ENCODE data around the gene APBB1IP. TPM values are rescaled to one million over a fixed set of nuclear protein-coding genes. Genes with fewer than 3 reads are reported as not detected.
"Not testable (repeated sequence)": the region's sequence is repeated elsewhere in the genome, so short reads cannot be mapped to it uniquely, and the experiment has no call there.

APBB1IP gene
- total RNA-seq, 2 experiments from 2014 or later = 81.1 to 88.7 TPM

GRCh38 chr10:26573674-26574073 lies 135.5 kb downstream of the APBB1IP start:
- Mint-ChIP-seq H3K27ac (no peak overlapping the region), H3K4me3 (no peak overlapping the region), H3K4me1 (peaks cover 4% of the 10 kb centered on the region), H3K27me3 (no peaks in the 10 kb centered on the region), H3K36me3 (peaks cover 47% of the 10 kb centered on the region), H3K9me3 (peaks cover 10% of the 10 kb centered on the region)
- POLR2A ChIA-PET = no interaction called here
- no peak for ATAC-seq (ENCODE audit: low read depth)
- no peak for DNase-seq

- peak overlapping the region; percentile 12 for H3K4me3 Mint-ChIP-seq
- POLR2A ChIA-PET = interaction anchor here (0.6 kb wide), 1 partner anchor 384 kb away, joined by 3 read pairs; no protein-coding TSS in a partner anchor
- H3K36me3 Mint-ChIP-seq = peaks cover 43% of the 10 kb centered on the region
- DNase-seq (no peak), ATAC-seq (ENCODE audit: low read depth) (no peak)
- peaks cover 4% of the 10 kb centered on the region for H3K4me1 Mint-ChIP-seq
- no peaks in the 10 kb centered on the region for H3K27me3 Mint-ChIP-seq
- H3K27ac Mint-ChIP-seq = peak overlapping the region; percentile 55
- peaks cover 10% of the 10 kb centered on the region for H3K9me3 Mint-ChIP-seq
Measured at GRCh38 chr10:26574783-26575182, 136.6 kb downstream of the APBB1IP start.

- H3K27me3 Mint-ChIP-seq; H3K4me3 Mint-ChIP-seq; ATAC-seq (ENCODE audit: low read depth); H3K4me1 Mint-ChIP-seq; DNase-seq; H3K9me3 Mint-ChIP-seq; H3K27ac Mint-ChIP-seq; POLR2A ChIA-PET: not testable (repeated sequence)
- H3K36me3 Mint-ChIP-seq = peaks cover 20% of the 10 kb centered on the region
Measured at GRCh38 chr10:26578371-26578770, 140.2 kb downstream of the APBB1IP start.

GRCh38 chr10:26579256-26580063 lies 141.3 kb downstream of the APBB1IP start:
- Mint-ChIP-seq H3K27ac (no peak overlapping the region), H3K36me3 (peaks cover 13% of the 10 kb centered on the region), H3K27me3 (no peaks in the 10 kb centered on the region), H3K4me1 (peaks cover 6% of the 10 kb centered on the region), H3K9me3 (peaks cover 10% of the 10 kb centered on the region), H3K4me3 (no peak overlapping the region)
- DNase-seq (no peak), ATAC-seq (ENCODE audit: low read depth) (no peak)
- POLR2A ChIA-PET = no interaction called here

- peaks cover 2% of the 10 kb centered on the region for H3K27me3 Mint-ChIP-seq
- no peak overlapping the region for H3K4me3 Mint-ChIP-seq
- POLR2A ChIA-PET = no interaction called here
- H3K27ac Mint-ChIP-seq = no peak overlapping the region
- peaks cover 2% of the 10 kb centered on the region for H3K4me1 Mint-ChIP-seq
- DNase-seq (no peak), ATAC-seq (ENCODE audit: low read depth) (no peak)
- H3K36me3 Mint-ChIP-seq = no peaks in the 10 kb centered on the region
- H3K9me3 Mint-ChIP-seq = no peaks in the 10 kb centered on the region
Measured at GRCh38 chr10:26586211-26586610, 148.1 kb downstream of the APBB1IP start.

GRCh38 chr10:26588611-26589010 lies 150.5 kb downstream of the APBB1IP start:
- Mint-ChIP-seq H3K4me1 (peaks cover 2% of the 10 kb centered on the region), H3K27ac (no peak overlapping the region), H3K27me3 (peaks cover 2% of the 10 kb centered on the region), H3K4me3 (no peak overlapping the region), H3K9me3 (no peaks in the 10 kb centered on the region), H3K36me3 (no peaks in the 10 kb centered on the region)
- POLR2A ChIA-PET = no interaction called here
- ATAC-seq (ENCODE audit: low read depth) (no peak), DNase-seq (no peak)

- H3K27me3 Mint-ChIP-seq; H3K4me3 Mint-ChIP-seq; H3K27ac Mint-ChIP-seq; POLR2A ChIA-PET; H3K36me3 Mint-ChIP-seq; H3K9me3 Mint-ChIP-seq; DNase-seq; ATAC-seq (ENCODE audit: low read depth); H3K4me1 Mint-ChIP-seq: not testable (repeated sequence)
Measured at GRCh38 chr10:26589813-26590212, 151.7 kb downstream of the APBB1IP start.

GRCh38 chr10:26593896-26594295 lies 155.8 kb downstream of the APBB1IP start:
- DNase-seq = no peak
- H3K4me1 Mint-ChIP-seq = peaks cover 3% of the 10 kb centered on the region
- no peaks in the 10 kb centered on the region for H3K36me3 Mint-ChIP-seq
- no peak overlapping the region for H3K27ac Mint-ChIP-seq
- H3K27me3 Mint-ChIP-seq = peaks cover 2% of the 10 kb centered on the region
- no peak overlapping the region for H3K4me3 Mint-ChIP-seq
- POLR2A ChIA-PET = no interaction called here
- no peaks in the 10 kb centered on the region for H3K9me3 Mint-ChIP-seq
- no peak for ATAC-seq (ENCODE audit: low read depth)

GRCh38 chr10:26603283-26603682 lies 165.1 kb downstream of the APBB1IP start:
- H3K27me3 Mint-ChIP-seq; H3K36me3 Mint-ChIP-seq; POLR2A ChIA-PET; H3K4me1 Mint-ChIP-seq; H3K4me3 Mint-ChIP-seq; H3K9me3 Mint-ChIP-seq; H3K27ac Mint-ChIP-seq; DNase-seq; ATAC-seq (ENCODE audit: low read depth): not testable (repeated sequence)

GRCh38 chr10:26604320-26605093 lies 166.4 kb downstream of the APBB1IP start:
- H3K36me3 Mint-ChIP-seq; DNase-seq; H3K27me3 Mint-ChIP-seq; POLR2A ChIA-PET; H3K4me3 Mint-ChIP-seq; H3K9me3 Mint-ChIP-seq; H3K4me1 Mint-ChIP-seq; H3K27ac Mint-ChIP-seq; ATAC-seq (ENCODE audit: low read depth): not testable (repeated sequence)

- POLR2A ChIA-PET, H3K27me3 Mint-ChIP-seq, H3K9me3 Mint-ChIP-seq, H3K36me3 Mint-ChIP-seq, DNase-seq, H3K4me1 Mint-ChIP-seq, H3K27ac Mint-ChIP-seq, H3K4me3 Mint-ChIP-seq: not testable (repeated sequence)
- peak; percentile 52 for ATAC-seq (ENCODE audit: low read depth)
Measured at GRCh38 chr10:26606389-26606877, 168.3 kb downstream of the APBB1IP start.

- no peak for ATAC-seq (ENCODE audit: low read depth)
- POLR2A ChIA-PET = no interaction called here
- Mint-ChIP-seq H3K27ac (no peak overlapping the region), H3K9me3 (no peaks in the 10 kb centered on the region), H3K4me3 (no peak overlapping the region), H3K4me1 (no peaks in the 10 kb centered on the region), H3K36me3 (no peaks in the 10 kb centered on the region), H3K27me3 (no peaks in the 10 kb centered on the region)
- no peak for DNase-seq
Measured at GRCh38 chr10:26612151-26612915, 174.2 kb downstream of the APBB1IP start.
